Erythroblast (primary cell): ENCODE measurements around the gene SGTB.
"Not testable (repeated sequence)": the region's sequence is repeated elsewhere in the genome, so short reads cannot be mapped to it uniquely, and the experiment has no call there.

Source experiments
- GATA1 ChIP-seq: IDR thresholded peaks from 2 replicates; pipeline ENCODE4 v1.6.1; 2011; ENCODE audit warnings: low read depth, mild to moderate bottlenecking, control low read depth, low read length, moderate library complexity
- POLR2A ChIP-seq: IDR thresholded peaks from 2 replicates; pipeline ENCODE4 v1.6.1; 2011; ENCODE audit warnings: mild to moderate bottlenecking, low read length

DNA sequence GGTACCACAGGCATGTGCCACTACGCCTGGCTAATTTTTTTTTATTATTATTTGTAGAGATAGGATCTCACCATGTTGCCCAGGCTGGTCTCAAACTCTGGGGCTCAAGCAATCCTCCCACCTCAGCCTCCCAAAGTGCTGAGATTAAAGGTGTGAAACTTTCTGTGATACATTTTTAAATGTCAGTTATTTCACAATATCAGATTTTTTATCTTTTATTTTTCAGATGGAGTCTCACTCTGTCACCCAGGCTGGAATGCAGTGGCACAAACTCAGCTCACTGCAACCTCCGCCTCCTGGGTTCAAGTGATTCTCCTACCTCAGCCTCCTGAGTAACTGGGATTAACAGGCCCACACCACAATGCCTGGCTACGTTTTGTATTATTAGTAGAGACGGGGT lies 99.9 kb downstream of the SGTB start:
- TF ChIP-seq POLR2A, GATA1: not testable (repeated sequence)
